Frontal cortex (tissue), 4 donors: Measurements from ENCODE around the gene GRIN2D. TPM values are rescaled to one million over a fixed set of nuclear protein-coding genes. Genes with fewer than 3 reads are reported as not detected.

Source experiments
- DNase-seq, 2 donors: peaks; one replicate each; pipeline ENCODE4 v3.0.0; 2012; ENCODE audit warnings: low spot score in 2 of 2
- FAIRE-seq: peaks from 2 replicates; lab custom pipeline; 2012; peaks lifted over from hg19 to GRCh38; lab: Jason Lieb, UNC
- total RNA-seq: library from RNA; depleted of rRNA; stranded (reverse); fragments of >200 nt; gene quantifications from one replicate; pipeline ENCODE4 v1.2.3, GENCODE V29; 2014
- donor health status: control.
- donor health status: control.
- donor health status: control.

Gene GRIN2D
- total RNA-seq, 1 donor from 2014 or later: 2.9 TPM

GRCh38 chr19:48396016-48396823 lies 2.8 kb downstream of the GRIN2D start:
- DNase-seq (no peak), FAIRE-seq (no peak)

GRCh38 chr19:48396824-48397176 lies 3.3 kb downstream of the GRIN2D start:
- FAIRE-seq (no peak), DNase-seq (no peak)

- DNase-seq: no peak
- no peak for FAIRE-seq
Observed at GRCh38 chr19:48397263-48398101, 4.0 kb downstream of the GRIN2D start.

DNA sequence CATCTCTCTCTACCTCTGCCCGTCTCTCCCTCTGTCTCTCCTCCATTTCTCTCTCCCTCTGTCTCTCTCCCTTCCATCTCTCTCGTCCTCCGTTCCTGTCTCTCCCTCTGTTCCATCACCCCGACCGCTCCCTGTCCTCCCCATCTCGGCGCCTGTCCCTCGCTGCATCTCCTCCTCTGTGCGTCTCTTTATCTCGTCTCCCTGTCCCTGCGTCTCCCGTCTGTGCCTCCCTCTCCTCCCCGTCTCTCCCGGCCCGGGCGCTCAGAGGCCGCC lies 4.6 kb downstream of the GRIN2D start:
- no peak for DNase-seq
- FAIRE-seq: no peak

DNA sequence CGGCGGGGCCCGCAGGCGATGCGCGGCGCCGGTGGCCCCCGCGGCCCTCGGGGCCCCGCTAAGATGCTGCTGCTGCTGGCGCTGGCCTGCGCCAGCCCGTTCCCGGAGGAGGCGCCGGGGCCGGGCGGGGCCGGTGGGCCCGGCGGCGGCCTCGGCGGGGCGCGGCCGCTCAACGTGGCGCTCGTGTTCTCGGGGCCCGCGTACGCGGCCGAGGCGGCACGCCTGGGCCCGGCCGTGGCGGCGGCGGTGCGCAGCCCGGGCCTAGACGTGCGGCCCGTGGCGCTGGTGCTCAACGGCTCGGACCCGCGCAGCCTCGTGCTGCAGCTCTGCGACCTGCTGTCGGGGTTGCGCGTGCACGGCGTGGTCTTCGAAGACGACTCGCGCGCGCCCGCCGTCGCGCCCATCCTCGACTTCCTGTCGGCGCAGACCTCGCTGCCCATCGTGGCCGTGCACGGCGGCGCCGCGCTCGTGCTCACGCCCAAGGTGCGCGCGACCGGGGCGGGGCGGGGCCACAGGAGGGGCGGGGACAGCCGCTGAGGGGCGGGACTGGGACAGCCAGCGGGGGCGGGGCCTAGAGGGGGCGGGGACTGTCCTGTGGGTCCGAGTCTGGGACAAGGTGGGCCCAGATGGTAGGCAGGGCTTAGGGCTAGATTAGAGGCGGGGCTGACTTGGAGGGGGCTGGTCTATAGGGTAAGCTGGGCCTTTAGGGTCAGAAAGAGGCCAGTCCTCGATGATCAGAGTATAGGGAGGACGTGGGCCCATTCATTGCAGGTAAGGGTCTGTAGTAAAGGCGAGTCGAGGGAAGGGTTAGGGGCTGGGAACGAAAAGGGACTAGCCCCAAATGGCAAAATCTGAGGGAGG lies 5.1 kb downstream of the GRIN2D start:
- no peak for FAIRE-seq
- peak; percentile 71 to 77 for DNase-seq

- DNase-seq (no peak), FAIRE-seq (no peak)
Observed at GRCh38 chr19:48400018-48400742, 6.7 kb downstream of the GRIN2D start.

GRCh38 chr19:48401287-48401686 lies 7.8 kb downstream of the GRIN2D start:
- FAIRE-seq: no peak
- no peak for DNase-seq

GRCh38 chr19:48403606-48404005 lies 10.1 kb downstream of the GRIN2D start:
- FAIRE-seq (no peak), DNase-seq (peak; percentile 61 to 67)

DNA sequence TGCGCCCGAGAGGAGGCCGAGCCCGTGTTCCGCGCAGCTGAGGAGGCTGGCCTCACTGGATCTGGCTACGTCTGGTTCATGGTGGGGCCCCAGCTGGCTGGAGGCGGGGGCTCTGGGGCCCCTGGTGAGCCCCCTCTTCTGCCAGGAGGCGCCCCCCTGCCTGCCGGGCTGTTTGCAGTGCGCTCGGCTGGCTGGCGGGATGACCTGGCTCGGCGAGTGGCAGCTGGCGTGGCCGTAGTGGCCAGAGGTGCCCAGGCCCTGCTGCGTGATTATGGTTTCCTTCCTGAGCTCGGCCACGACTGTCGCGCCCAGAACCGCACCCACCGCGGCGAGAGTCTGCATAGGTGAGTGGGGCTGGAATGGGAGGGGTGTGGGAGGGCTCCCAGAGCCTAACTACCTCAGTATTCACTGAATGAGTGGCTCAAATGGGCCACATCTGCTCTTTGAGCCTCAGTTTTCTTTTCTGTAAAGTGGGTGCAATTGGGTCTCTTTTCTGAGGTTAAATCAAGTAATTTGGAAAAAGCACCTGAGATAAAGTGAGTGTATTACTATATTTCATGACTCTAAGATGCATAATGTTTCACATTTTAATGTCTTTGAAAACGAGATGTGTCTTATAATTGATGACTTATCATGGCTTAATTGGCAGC lies 11.7 kb downstream of the GRIN2D start:
- DNase-seq (no peak), FAIRE-seq (no peak)

DNA sequence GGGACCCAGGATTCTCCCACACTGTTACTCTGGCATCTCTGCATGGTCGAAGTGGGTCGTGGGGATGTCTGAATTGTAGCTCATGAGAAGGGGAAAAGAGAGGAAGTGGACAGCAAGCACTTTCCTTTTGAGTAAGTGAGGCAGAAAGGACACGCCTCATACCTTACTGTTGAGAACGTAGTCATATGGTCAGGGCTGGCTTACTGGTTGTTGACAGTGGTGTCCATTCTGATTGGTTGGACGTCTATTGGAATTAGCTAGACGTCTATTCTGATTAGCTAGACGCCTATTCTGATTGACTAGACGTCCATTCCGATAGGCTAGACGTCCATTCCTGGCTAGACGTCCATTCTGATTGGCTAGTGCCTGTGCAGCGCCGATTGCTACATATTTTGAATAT lies 12.4 kb downstream of the GRIN2D start:
- DNase-seq (no peak), FAIRE-seq (no peak)

- no peak for FAIRE-seq
- DNase-seq: no peak
Observed at GRCh38 chr19:48413879-48414587, 20.6 kb downstream of the GRIN2D start.

- DNase-seq (no peak), FAIRE-seq (no peak)
Observed at GRCh38 chr19:48415395-48415794, 21.9 kb downstream of the GRIN2D start.

DNA sequence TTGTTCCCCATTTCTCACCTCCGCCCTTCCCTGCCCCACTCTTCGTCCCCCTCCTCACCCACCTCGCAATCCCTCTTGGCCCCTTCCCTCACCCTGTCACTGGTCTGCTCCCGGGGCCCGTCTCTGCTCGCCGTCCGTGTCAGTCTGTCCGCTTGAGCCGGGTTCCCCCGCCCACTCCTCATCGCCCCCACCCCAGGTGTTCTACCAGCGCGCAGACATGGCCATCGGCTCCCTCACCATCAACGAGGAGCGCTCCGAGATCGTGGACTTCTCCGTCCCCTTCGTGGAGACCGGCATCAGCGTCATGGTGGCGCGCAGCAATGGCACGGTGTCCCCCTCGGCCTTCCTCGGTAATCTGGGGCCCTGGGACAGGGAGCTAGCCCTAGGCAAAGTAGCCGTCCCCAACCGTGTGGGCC lies 22.3 kb downstream of the GRIN2D start:
- DNase-seq: no peak
- no peak for FAIRE-seq

DNA sequence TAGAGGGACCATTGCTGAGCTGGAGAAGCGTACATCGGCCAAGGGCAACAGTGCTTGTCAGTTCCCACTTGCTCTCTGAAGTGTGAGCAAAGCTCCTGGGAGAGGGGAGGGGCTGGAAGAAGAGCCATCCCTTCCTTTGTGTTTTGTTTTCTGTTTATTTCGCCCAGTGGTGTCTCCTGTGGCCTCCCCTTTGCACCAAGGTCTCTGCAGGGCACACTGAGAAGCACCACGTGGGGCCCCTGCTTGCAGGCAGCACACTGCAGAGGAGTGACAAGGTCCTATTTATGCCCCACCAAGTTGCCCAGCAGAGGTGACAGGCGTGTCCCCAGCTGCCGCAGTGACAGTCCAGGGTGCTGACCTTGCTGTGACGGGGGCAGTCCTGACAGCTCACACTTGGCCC lies 24.0 kb downstream of the GRIN2D start:
- FAIRE-seq (no peak), DNase-seq (no peak)

- DNase-seq (no peak), FAIRE-seq (no peak)
Observed at GRCh38 chr19:48418317-48419064, 25.0 kb downstream of the GRIN2D start.

DNA sequence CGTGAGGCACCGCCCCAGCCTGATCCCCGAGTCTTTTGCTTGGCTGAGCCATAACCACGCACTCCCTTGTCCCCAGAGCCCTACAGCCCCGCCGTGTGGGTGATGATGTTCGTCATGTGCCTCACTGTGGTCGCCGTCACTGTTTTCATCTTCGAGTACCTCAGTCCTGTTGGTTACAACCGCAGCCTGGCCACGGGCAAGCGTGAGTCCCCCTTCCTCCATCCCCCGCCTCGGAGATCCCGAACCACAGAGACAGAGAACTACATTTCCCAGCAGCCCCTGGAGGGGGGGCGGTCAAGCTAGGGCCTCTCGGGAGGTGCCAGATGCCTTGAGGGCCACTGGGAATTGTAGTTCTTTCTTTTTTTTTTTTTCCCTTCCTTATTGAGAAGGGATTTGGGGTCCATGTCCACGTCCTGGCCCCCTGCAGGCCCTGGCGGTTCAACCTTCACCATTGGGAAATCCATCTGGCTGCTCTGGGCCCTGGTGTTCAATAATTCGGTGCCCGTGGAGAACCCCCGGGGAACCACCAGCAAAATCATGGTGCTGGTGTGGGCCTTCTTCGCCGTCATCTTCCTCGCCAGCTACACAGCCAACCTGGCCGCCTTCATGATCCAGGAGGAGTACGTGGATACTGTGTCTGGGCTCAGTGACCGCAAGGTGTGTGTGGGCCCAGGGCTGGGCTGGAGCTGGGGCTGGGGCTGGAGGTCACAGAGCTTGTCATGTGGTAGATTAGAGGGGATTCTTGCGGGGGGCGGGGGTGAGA lies 25.9 kb downstream of the GRIN2D start:
- no peak for FAIRE-seq
- DNase-seq: peak in 1 of 2 donors; percentile 55

- no peak for DNase-seq
- no peak for FAIRE-seq
Observed at GRCh38 chr19:48421548-48421947, 28.1 kb downstream of the GRIN2D start.
